Daoy (cell line): ENCODE measurements around the gene CRB1. TPM values are rescaled to one million over a fixed set of nuclear protein-coding genes. Genes with fewer than 3 reads are reported as not detected.
"Not testable (repeated sequence)": the region's sequence is repeated elsewhere in the genome, so short reads cannot be mapped to it uniquely, and the experiment has no call there.

ENCODE experiments used
- DNase-seq: peaks from one replicate; pipeline ENCODE4 v3.0.0-alpha.2; 2015; ENCODE audit warnings: low read depth
- total RNA-seq: library from RNA; depleted of rRNA; stranded (reverse); fragments of >200 nt; shearing (Covaris generic); gene quantifications from 2 replicates; pipeline ENCODE4 v1.2.3, GENCODE V29; 2014

CRB1 gene
- total RNA-seq, 1 experiment from 2014 or later: not detected

DNA sequence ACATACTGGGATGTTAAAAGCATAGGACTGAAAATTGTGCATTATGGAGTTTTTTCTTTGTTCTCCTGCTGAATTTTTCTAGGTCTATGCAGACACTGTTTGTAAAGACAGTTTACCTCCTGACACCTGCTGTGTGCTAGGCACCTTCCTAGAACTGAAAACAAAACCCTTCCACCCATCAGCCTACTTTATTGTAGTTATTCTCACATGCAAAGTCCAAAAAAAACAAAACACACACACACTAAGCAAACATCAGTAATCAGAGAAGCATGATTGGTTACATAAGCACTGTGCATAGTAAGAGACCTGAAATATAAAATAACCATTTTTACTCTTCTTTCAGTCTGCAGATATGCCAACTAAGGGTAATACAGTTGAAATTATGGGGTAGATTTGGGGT, 195.1 kb downstream of the CRB1 start:
- DNase-seq: no peak

DNA sequence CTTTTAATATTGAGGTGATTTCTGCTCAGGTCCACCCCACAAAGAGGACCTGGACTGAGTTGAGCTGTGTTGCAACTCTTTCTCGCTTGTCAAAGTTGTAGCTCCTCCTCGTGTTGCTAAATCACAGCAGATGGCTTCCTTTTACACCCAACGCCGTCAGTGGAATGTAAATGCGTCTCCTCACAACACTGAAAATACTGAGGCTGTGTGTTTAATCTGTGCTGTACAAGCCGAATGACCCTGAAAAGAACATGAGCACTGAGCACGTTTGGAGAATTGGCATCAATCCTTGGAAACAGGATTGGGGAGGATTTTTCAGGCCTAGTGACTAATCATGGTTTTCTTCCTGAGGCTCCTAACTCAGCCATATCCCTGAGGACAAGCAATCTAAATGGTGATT, 196.0 kb downstream of the CRB1 start:
- DNase-seq: no peak

GRCh38 chr1:197465528-197466327, 197.7 kb downstream of the CRB1 start:
- no peak for DNase-seq

DNA sequence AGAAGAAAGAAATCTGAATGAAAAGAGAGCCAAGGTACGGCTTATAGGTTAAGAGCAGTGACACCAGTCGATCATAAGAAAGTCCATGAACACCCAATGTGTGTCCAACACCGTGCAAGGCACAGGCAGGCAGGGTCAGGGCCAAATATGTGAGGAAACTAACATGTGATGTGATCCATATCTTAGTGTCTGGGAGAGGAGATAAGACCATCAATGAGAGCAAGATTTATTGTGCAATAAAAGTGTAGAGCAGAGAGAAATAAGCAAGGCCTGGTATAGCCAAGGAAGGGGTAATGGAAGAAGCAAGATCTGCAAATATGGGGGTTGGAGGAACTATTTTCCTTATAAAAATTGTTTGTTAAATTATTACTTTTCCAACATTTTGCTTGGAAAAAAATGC, 198.8 kb downstream of the CRB1 start:
- no peak for DNase-seq

DNA sequence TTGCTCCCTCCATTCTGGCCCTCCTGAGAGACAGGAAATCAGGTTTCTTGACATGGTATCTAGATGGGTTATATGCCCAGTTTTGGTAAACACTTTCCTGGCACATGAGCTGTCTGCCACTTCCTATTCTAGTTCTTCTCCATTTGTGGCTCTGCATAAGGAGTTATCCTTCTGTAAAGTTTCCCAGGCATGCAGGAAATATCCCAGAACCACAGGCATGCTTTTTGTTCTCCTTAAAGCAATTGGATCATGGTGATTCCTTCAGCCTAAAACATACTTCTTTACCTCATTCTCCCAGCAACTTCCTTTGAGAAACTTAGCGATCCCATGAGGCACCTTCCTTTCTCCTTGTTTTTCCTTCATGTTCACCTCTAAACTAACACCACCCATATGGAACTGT, 199.8 kb downstream of the CRB1 start:
- peak; percentile 23 for DNase-seq

GRCh38 chr1:197468543-197469175, 200.6 kb downstream of the CRB1 start:
- no peak for DNase-seq

DNA sequence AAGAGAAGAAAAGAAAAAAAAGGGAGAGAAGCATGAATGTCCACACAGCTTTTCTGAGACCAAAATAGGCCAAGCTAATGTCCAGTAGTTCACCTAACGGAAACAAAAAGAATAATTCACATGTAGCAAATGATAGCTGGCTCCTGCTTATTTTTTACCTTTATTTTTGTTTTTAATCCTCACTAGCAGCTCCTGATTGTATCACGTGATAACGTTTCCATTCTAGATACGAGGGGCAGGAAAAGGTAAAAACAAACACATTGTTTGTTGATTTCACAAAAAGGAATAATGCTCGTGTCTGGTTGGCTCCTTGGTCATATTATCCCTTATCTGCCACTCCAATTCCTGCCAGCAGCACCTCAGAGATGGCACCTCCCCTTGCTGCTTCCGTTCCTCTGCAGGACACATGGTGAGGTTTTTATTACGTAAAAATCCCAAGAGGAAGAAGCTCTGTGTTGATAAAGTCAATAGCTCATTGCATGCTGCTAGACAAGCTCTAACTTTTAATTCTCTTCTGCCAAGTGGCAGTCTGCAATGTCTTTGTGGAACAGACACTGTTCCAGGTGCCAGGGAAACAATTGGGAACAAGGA, 201.7 kb downstream of the CRB1 start:
- no peak for DNase-seq

- no peak for DNase-seq
Measured at GRCh38 chr1:197470330-197470729, 202.3 kb downstream of the CRB1 start.

DNA sequence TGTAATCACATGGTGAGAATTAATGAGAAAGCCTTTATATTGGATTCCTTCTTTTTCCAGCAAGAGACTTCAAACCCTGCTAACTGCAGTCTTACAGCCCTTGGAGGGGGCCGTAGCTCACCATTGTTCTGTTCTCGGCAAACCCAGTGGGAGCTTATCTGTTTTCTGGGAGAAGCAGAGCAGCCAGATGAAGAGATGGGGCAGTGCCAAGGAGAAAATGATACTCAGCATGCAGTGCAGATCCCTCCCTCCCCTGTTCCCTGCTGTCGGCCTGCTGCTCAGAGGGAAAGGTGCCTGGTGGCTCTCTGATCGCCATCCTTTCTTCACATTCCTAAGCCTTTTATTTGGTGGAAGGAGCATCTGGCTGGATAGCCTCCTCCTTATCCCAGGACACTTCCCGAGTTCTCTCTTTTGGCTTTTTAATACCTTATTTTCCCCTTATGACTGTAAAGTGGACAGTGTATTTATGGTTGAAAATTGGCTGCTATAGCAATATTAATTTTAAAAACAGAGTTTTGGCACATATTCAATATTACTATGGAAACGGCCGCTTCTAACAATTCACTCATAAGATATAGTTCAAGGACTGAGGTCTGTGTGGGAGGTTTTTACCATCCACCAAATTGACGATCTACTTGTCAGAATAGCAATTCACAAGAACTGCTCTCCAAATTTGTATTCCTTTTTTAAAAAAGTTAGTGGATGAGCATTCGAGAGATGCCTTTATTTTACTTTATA, 203.4 kb downstream of the CRB1 start:
- DNase-seq: no peak

DNA sequence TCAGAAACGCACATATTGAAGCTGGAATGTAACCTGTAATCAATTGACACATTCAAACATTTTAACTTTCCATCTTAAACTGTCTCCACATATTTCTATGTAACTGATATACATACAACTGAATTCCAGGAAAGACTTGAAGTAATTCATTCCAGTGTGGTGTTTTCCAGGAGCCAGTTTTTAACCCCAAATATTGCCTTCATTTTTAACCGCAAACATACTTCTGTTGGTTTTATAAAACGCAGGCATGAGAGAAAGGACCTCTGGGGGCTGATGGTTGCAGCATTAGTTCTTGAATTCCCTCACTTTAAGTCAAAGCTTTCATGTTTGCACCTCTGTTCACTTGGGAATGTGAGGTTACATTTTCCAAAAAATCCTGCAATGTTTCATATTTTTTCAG, 204.1 kb downstream of the CRB1 start:
- DNase-seq: no peak

GRCh38 chr1:197480446-197480845, 212.4 kb downstream of the CRB1 start:
- no peak for DNase-seq

DNA sequence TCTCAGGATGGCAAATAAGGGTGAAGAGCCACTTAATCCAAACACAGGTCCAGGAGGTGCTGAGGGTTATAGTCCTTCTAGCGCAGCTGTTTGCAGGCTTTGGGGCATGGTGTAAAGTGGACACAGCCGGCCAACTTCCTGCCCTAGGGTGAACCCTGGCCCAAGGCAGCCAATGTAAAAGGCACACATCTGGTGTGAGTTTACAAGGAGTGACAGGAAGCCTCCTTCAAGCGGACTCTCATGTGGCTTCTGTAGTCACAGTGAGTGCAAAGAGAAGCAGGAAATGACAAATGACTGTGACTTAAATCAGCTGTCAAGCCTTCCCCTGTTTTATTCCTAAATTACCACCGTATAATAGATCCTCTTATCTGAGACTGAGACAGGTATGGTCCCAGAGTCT, 213.0 kb downstream of the CRB1 start:
- peak; percentile 9 for DNase-seq

DNA sequence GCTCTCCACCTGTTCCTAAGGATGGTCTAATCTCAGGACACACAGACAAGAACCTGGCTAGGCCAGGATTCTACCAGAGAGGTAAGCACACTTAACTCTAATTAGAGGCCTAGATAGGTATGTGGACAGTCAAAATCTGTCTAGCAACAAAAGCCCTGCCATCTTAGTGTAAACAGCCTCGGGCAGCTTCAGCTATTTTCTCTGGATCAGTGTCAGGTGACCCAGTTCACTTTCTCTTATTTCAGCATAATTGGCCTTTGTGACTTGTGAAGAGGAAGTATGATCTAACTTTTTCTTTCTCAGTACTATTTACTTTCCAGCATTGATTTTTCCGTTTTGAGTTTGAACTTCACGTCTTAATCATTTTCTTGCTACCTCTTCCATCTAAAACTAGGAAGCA, 217.7 kb downstream of the CRB1 start:
- peak; percentile 10 for DNase-seq

DNA sequence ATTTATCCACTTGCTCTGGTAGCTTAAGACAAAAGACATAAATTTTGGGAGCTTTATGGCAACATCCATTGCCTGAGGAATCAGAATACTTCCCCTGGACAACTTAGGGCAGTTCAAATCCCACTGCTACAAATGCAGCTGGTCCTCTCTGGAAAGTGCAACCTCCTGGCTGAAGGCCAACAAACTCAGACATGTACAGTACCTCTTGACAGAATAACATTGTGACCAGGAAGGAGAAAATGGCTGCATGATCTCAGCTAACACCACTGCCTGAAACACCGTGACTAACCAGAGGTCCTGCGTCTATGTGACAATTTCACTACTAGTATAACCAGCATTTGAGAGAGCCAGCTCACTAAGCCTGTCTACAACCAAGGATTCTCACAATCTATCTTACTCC, 218.9 kb downstream of the CRB1 start:
- DNase-seq: peak; percentile 51

DNA sequence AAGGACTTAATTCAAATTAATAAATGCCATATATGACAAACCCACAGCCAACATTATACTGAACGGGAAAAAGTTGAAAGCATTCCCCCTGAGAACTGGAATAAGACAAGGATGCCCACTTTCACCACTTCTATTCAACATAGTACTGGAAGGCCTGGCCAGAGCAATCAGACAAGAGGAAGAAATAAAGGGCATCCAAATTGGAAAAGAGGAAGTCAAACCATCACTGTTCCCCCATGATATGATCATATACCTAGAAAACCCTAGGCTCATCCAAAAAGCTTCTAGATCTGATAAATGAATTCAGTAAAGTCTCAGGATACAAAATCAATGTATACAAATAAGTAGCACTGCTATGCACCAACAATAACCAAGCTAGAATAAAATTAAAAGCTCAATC, 223.5 kb downstream of the CRB1 start:
- DNase-seq: not testable (repeated sequence)

GRCh38 chr1:197496722-197497121, 228.7 kb downstream of the CRB1 start:
- DNase-seq: no peak

- DNase-seq: peak; percentile 3
Measured at GRCh38 chr1:197510691-197511378, 242.8 kb downstream of the CRB1 start.

DNA sequence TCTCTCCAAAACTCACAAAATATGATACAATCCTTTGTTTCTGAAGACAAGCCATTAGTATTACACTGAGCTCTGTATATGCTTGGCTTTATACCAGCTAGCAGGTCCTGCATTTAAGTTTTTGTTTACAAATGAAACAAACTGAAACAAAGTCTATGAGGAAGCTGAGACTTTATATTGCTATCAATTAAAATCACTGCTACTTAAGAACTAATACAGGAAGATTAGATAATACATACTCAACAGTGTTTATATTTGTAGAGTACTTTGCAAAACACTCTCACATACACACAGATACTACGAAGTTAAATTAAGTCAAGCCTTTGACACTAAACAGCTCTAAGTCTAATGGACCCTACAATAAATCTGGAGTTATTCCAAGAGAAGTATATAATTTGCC, 247.4 kb downstream of the CRB1 start:
- no peak for DNase-seq

GRCh38 chr1:197519741-197520334, 251.8 kb downstream of the CRB1 start:
- no peak for DNase-seq

DNA sequence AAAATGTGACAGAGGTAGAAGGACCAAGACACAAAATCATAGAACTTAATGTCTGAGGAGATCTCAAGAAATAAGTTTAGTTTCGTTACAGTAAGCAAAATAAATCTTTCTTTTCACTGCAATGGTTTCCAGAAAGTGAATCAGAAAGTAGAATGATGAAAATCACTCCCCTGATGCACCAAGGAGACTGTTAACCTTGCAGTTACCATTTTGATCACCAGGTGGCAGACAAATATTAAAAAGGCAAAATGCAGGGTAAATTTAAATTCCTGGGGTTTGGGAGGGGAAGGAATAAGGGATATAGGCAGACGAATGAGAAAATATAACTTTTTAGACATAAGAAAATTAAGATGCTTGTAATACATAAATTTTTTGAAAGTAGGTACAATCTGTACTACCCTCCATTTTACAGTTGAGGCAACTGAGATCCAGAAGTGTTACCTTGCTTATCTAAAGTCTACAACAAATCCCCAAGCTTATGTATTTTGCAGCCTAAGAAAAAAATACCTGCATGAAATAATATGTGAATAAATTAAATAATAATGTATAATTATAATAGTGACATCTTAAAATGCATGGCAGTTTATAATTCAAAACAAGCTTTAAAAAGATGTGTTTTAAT, 253.2 kb downstream of the CRB1 start:
- peak; percentile 21 for DNase-seq
